ENCODE data around the gene ATP1A4. TPM values are rescaled to one million over a fixed set of nuclear protein-coding genes. Genes with fewer than 3 reads are reported as not detected.

ATP1A4 gene
- total RNA-seq, 1 donor from 2014 or later, result not detected

DNA sequence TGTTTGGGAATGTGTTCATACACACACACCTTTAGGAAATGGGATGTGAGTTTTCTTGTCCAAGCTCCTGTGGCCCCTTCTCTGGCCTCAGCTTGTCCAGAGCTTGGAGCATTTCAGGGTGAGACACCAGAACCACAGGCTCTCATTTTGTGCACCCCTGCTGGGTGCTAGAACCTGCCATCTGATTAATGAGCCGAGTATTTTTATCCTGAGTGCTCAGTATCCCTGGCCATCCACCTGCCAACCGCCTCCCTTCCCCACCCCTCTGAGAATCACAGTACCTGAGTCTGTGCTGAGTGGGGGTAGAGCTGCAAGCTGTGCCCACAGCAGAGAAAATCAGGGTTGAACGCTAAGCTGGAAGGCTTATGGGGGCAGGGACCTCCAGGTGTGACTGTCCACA is 40.4 kb downstream of the ATP1A4 start:
- Mint-ChIP-seq H3K4me3 (ENCODE audit: unreplicated experiment) (no peak overlapping the region), H3K9me3 (ENCODE audit: unreplicated experiment) (no peaks in the 10 kb centered on the region), H3K4me1 (ENCODE audit: low read depth, unreplicated experiment) (peaks cover 9% of the 10 kb centered on the region), H3K36me3 (ENCODE audit: low read depth, unreplicated experiment) (peaks cover 4% of the 10 kb centered on the region), H3K27ac (ENCODE audit: unreplicated experiment) (no peak overlapping the region), H3K27me3 (ENCODE audit: low read depth, unreplicated experiment) (peaks cover 12% of the 10 kb centered on the region)
- Histone ChIP-seq H3K27ac (ENCODE audit: low read depth, low read length) (no peak overlapping the region), H2AFZ (ENCODE audit: low read depth, low read length) (no peak overlapping the region), H3K4me1 (ENCODE audit: insufficient read depth, low read length) (peaks cover 20% of the 10 kb centered on the region), H3K36me3 (ENCODE audit: insufficient read depth, low read length) (no peaks in the 10 kb centered on the region), H3K4me3 (ENCODE audit: insufficient read depth, low read depth, low read length) (no peak overlapping the region), H3K27me3 (ENCODE audit: insufficient read depth, low read length) (no peaks in the 10 kb centered on the region), H3K9me3 (ENCODE audit: insufficient read depth, low read depth, low read length) (no peaks in the 10 kb centered on the region), H3K4me2 (ENCODE audit: low read length) (no peak overlapping the region), H3K79me2 (ENCODE audit: insufficient read depth, low read length) (no peaks in the 10 kb centered on the region), H4K20me1 (ENCODE audit: insufficient read depth, low read length) (no peaks in the 10 kb centered on the region), H3K9ac (ENCODE audit: low read length) (no peak overlapping the region)
- FAIRE-seq, result no peak
- TF ChIP-seq CTCF (IDR thresholded peaks at IDR 0.05; ENCODE audit: insufficient read depth, low read depth, low read length) (no peak), EZH2 (IDR thresholded peaks at IDR 0.05; ENCODE audit: insufficient read depth, low read length) (no peak)
- DNase-seq (ENCODE audit: low read depth), result no peak

GRCh38 chr1:160192234-160192633 is 40.8 kb downstream of the ATP1A4 start:
- no peak overlapping the region for H3K9ac ChIP-seq (ENCODE audit: low read length)
- no peak overlapping the region for H3K27ac ChIP-seq (ENCODE audit: low read depth, low read length)
- H3K27me3 Mint-ChIP-seq (ENCODE audit: low read depth, unreplicated experiment), result peaks cover 8% of the 10 kb centered on the region
- no peaks in the 10 kb centered on the region for H3K36me3 ChIP-seq (ENCODE audit: insufficient read depth, low read length)
- DNase-seq (ENCODE audit: low read depth) (no peak), FAIRE-seq (no peak)
- no peaks in the 10 kb centered on the region for H4K20me1 ChIP-seq (ENCODE audit: insufficient read depth, low read length)
- H3K4me1 ChIP-seq (ENCODE audit: insufficient read depth, low read length), result peaks cover 20% of the 10 kb centered on the region
- no peaks in the 10 kb centered on the region for H3K79me2 ChIP-seq (ENCODE audit: insufficient read depth, low read length)
- no peak overlapping the region for H3K4me3 ChIP-seq (ENCODE audit: insufficient read depth, low read depth, low read length)
- H3K27ac Mint-ChIP-seq (ENCODE audit: unreplicated experiment), result no peak overlapping the region
- H2AFZ ChIP-seq (ENCODE audit: low read depth, low read length), result no peak overlapping the region
- peak overlapping the region; percentile 46 for H3K4me2 ChIP-seq (ENCODE audit: low read length)
- H3K9me3 Mint-ChIP-seq (ENCODE audit: unreplicated experiment), result peaks cover 3% of the 10 kb centered on the region
- no peaks in the 10 kb centered on the region for H3K9me3 ChIP-seq (ENCODE audit: insufficient read depth, low read depth, low read length)
- peaks cover 5% of the 10 kb centered on the region for H3K4me1 Mint-ChIP-seq (ENCODE audit: low read depth, unreplicated experiment)
- H3K4me3 Mint-ChIP-seq (ENCODE audit: unreplicated experiment), result peak overlapping the region; percentile 63
- H3K36me3 Mint-ChIP-seq (ENCODE audit: low read depth, unreplicated experiment), result peaks cover 4% of the 10 kb centered on the region
- H3K27me3 ChIP-seq (ENCODE audit: insufficient read depth, low read length), result no peaks in the 10 kb centered on the region
- TF ChIP-seq EZH2 (IDR thresholded peaks at IDR 0.05; ENCODE audit: insufficient read depth, low read length) (no peak), CTCF (IDR thresholded peaks at IDR 0.05; ENCODE audit: insufficient read depth, low read depth, low read length) (no peak)

DNA sequence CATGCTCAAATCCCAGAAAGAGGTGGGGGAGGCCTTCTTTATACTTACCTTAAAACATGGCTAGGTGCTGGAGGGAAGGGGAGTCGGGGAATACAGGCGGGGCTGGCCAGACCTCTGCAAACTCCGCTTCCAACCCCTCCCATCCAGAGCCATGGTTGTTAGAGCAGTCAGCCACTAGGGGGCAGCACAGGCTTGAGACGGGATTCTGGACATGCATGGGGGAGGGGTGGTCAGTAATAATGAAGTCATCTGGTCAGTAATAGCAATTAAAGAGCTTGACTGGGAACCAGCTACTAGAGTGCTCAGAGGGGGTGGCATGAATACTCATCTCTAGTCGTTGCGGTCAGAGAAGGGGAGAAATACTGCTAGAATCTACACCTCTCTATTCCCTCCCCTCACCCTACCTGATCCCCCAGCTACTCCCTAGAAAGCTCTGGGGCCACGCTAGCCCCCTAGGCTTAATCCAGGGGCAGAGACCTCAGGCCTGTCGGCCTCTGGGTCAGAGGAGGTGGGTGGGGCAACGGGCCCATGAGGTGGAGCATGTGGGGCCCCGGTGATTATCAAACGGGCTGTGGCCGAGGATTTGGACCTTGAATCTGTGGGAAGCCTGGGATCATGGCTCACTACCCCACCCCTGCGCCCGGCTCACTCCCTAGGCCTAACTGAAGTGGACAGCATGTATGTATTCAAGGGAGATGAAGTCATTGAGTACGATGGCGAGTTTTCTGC is 41.9 kb downstream of the ATP1A4 start:
- Histone ChIP-seq H3K27ac (ENCODE audit: low read depth, low read length) (no peak overlapping the region), H4K20me1 (ENCODE audit: insufficient read depth, low read length) (no peaks in the 10 kb centered on the region), H3K4me1 (ENCODE audit: insufficient read depth, low read length) (peaks cover 20% of the 10 kb centered on the region), H3K4me3 (ENCODE audit: insufficient read depth, low read depth, low read length) (no peak overlapping the region), H3K27me3 (ENCODE audit: insufficient read depth, low read length) (no peaks in the 10 kb centered on the region), H3K4me2 (ENCODE audit: low read length) (peak overlapping the region; percentile 46), H3K9me3 (ENCODE audit: insufficient read depth, low read depth, low read length) (no peaks in the 10 kb centered on the region), H3K36me3 (ENCODE audit: insufficient read depth, low read length) (no peaks in the 10 kb centered on the region), H2AFZ (ENCODE audit: low read depth, low read length) (no peak overlapping the region), H3K79me2 (ENCODE audit: insufficient read depth, low read length) (no peaks in the 10 kb centered on the region), H3K9ac (ENCODE audit: low read length) (peak overlapping the region; percentile 32)
- no peak overlapping the region for H3K4me3 Mint-ChIP-seq (ENCODE audit: unreplicated experiment)
- DNase-seq (ENCODE audit: low read depth) (peak; percentile 67), FAIRE-seq (peak; percentile 9)
- peaks cover 5% of the 10 kb centered on the region for H3K9me3 Mint-ChIP-seq (ENCODE audit: unreplicated experiment)
- no peaks in the 10 kb centered on the region for H3K36me3 Mint-ChIP-seq (ENCODE audit: low read depth, unreplicated experiment)
- no peak for TF ChIP-seq EZH2 (IDR thresholded peaks at IDR 0.05; ENCODE audit: insufficient read depth, low read length)
- TF ChIP-seq CTCF (IDR thresholded peaks at IDR 0.05; ENCODE audit: insufficient read depth, low read depth, low read length), result peak; percentile 93
- peaks cover 4% of the 10 kb centered on the region for H3K27me3 Mint-ChIP-seq (ENCODE audit: low read depth, unreplicated experiment)
- peaks cover 5% of the 10 kb centered on the region for H3K4me1 Mint-ChIP-seq (ENCODE audit: low read depth, unreplicated experiment)
- H3K27ac Mint-ChIP-seq (ENCODE audit: unreplicated experiment), result no peak overlapping the region
